D341Med (cell line): Measurements from ENCODE around the gene PEX11A.

ENCODE experiments used
- DNase-seq: peaks from one replicate; pipeline ENCODE4 v3.0.0; 2012; ENCODE audit warnings: low spot score

Gene PEX11A

GRCh38 chr15:89675606-89676005, 14.9 kb downstream of the PEX11A start:
- no peak for DNase-seq

DNA sequence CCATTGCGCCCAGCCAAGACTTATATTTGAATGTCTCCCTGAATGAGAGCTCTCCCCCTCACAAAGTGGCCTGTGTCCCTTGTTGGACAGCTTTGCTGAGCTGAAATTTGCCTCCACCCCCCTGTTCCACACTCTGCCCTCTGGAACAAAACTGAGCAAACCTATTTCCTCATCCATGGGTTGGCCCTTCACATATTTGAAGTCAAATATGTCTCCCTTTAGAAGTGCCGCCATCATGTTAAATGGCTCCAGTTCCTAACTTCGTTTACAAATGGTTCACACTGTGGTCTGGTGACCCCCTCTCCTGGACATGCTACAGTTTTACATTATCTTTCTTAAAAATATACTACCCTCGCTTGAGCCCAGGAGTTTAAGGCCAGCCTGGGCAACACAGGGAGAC, 16.0 kb downstream of the PEX11A start:
- no peak for DNase-seq

DNA sequence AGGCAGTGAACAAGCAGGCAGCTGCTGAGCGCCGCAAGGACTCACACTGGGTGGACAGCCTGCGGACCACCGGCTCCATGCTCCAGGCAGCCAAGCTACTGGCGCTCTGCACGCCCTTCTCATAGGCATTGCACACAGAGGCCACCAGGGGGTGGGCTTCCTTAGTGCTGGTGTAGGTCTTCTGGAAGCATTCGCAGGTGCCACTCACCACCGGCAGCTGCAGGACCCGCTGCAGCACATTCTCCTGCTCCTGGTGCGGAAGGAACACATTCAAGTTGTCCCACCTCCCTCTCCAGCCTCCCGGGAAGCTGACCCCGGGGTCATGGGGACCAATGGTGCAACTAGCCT, 17.4 kb downstream of the PEX11A start:
- peak; percentile 71 for DNase-seq

DNA sequence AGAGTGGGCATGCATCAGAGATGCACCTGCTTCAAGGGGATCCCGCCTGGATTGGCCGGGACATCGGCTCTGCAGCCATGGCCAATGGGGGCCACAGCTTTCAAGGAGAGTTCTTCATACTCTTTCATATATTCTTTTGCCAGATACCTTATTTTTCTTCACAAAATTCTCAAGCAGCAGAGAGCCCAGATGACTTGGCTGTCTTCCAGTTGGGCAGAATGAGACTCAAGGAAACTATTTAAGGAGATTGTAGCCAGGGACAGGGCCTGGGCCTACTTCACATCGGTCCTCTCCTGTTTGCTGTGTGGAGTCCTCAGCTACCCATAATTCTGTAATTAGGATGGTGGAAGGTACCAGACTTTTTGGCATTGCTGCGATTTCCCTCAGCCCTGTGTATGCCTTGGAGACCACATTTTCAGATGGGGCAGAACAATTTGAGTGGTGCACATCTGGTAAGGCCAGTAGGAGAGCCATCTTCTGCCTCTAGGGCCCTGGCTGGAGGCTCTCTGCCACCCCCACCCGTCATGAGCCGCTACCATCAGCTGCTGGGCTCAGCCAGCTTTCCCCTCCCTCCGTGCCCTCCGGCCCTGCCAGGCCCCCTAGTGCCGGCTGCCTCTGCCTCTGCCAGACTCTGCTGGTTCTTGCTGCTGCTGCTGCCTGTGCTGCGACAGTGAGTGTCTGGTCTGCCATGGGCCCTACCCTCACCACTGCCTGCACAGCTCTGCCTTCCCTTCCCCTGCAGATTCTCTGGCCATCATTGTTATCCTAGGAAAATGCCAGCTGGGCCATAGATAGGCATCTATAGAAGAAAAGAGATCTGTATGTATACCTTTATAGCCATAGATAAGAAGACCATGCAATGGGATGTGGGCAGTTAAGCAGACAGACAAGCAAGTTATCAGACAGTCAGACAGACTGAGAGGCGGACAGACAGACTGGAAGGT, 18.1 kb downstream of the PEX11A start:
- DNase-seq = no peak

GRCh38 chr15:89671687-89672086, 18.9 kb downstream of the PEX11A start:
- DNase-seq = no peak

- no peak for DNase-seq
Measured at GRCh38 chr15:89670971-89671560, 19.5 kb downstream of the PEX11A start.

DNA sequence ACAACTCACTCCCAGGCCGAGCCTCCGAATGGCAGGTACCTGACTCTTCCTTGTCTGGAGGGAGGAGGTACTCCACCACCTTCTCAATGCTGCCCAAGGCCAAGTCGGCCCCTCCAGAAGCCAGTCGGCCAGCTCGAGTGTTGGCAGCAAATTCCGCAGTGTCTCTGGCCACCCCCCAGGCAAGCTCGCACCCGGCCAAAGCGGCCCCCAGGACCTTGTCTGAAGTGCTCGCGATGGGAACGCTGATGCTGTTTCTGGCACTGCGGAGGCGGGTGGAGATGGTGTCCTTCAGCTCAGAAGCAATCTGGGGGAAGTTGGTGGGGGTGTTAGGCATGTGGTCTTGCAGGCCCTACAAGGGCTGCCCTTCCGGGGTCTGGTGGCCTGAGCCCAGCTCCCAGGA, 20.6 kb downstream of the PEX11A start:
- no peak for DNase-seq

- DNase-seq = no peak
Measured at GRCh38 chr15:89669309-89669865, 21.2 kb downstream of the PEX11A start.

DNA sequence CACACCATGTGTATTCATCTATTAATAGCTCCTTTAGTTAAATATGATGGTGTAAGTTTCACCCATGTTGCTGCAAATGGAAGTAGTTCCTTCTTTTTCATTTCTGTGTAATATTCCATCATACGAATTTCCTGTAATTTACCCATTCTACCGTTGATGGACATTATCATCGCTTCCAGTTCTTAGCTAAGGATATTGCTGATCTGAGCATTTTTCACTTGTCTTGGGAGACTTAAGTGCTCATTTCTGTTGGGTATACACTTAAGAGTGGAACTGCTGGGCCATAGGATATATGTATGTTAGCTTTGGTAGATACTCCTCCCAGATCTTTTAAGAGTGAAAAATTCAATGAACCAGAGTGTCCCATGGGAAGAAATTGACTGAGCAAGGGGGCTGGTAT, 22.4 kb downstream of the PEX11A start:
- no peak for DNase-seq

- no peak for DNase-seq
Measured at GRCh38 chr15:89667706-89667960, 22.9 kb downstream of the PEX11A start.

DNA sequence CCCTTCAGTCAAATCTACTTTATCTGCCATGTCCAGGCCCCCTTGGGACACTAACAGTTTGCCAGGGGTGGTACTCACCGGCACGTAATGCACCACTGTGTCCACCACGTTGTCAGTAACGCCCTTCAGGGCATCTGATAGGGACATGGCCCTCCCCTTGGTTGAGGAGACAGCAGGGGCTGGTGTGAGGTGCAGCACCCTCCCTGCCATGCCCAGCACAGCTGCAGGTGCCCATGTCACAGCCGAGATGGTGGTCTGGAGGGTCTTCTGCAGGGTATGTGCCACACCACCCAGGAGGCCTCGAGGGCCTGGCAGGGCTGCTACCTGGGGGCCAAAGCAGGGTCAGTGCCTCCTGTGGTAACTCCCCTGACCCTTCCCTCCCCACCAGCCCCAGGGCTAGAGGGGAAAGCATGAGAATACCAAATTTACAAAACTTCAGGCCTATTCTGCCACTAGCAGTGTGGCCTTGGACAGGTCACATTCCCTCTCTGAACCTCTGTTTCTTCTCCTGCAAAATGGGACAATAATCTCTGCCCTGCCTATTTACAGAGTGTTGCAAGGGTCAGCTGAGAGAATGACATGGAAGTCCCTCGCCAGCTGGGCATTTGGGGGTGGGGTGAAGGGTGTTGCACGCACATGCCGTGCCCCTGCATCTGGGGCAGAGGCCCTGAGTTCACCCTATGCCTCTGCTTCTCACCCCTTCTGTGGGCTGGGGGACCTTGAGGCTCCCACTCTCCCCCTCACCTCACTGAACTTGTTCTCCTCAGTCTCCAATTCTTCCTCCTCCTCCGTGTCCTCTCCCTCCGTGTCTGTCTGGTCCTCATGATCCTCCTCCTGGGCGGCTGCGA, 23.5 kb downstream of the PEX11A start:
- DNase-seq = no peak

DNA sequence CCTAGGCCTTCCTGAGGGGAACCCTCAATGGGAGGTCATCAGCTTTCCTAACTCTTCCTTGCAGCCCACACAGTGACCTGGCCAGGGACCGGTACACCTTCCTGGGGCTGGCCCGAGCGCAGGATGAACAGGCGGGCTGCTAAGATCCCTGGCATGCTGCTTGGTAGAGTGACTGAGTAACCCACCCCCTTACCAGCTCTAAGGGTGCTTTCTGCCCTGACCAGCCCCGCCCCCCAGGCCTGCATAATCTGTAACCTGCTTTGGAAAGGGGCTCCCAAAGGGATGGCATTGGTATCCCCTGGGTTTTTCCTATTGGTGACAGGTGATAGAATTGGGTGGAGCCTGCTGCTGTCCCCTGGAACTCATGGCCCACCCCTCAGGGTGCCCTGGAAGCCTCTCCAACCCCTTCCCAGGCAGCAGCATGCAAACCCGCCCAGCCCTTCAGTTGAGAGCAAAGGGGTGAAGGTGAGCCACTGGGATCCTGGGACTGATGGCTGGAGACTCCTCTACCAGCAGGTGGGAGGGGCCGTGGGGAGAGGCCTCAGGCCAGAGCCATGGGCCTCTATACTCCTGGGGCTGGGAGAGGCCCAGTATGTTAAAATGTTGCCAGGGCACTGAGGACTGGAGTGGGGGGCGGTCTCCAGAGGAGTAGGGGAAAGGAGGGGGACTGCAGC, 24.2 kb downstream of the PEX11A start:
- no peak for DNase-seq

GRCh38 chr15:89665449-89666181, 24.9 kb downstream of the PEX11A start:
- peak; percentile 45 for DNase-seq

GRCh38 chr15:89664441-89665350, 25.9 kb downstream of the PEX11A start:
- no peak for DNase-seq

DNA sequence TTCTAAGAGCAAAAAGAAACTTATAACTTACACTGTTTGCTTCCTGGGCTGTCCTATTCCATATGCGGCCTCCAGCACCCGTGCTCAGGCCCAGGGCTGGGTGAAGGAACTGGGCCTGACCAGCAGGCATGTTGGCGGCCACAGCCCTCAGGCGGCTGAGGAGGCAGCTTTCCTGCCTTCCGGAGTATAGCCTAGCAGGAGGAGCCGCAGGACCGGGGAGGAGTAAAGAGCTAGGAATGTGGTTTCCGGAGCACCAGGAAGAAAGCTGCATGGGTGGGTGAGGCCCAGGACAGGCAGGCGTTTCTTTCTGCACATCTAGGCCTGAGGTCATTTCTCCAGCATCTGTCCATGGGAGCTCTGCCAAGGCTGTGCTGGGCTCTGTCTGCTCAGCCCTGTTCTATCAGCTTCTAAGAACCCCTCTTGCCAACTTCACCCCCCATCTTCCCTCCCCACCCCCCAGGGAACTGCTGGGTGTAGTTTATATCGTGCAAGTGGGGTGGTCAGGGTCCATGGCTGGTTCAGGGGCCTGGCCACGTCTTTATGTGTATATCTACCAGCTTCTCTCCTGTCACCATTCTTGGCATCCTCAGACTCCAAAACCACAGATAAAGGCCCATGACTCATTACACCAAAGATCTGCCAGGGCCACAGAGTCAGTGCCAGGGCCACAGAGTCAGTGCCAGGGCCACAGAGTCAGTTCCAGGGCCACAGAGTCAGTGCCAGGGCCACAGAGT, 27.5 kb downstream of the PEX11A start:
- DNase-seq = no peak

- no peak for DNase-seq
Measured at GRCh38 chr15:89660556-89660955, 30.0 kb downstream of the PEX11A start.

DNA sequence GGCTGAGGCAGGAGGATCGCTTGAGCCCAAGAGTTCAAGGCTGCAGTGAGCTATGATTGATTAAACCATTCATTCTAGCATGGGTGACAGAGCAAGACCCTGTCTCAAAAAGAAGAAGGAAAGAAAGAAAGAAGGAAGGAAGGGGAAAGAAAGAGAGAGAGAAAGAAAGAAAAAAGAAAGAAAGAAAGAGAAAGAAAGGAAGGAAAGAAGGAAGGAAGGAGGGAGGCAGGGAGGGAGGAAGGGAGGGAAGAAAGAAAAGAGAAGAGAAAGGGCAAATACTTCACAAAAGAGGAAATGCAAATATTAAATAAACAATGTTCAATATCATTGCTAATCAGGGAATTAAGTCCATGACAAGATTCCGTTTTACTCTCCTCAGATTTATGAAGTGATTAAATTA, 31.3 kb downstream of the PEX11A start:
- no peak for DNase-seq

DNA sequence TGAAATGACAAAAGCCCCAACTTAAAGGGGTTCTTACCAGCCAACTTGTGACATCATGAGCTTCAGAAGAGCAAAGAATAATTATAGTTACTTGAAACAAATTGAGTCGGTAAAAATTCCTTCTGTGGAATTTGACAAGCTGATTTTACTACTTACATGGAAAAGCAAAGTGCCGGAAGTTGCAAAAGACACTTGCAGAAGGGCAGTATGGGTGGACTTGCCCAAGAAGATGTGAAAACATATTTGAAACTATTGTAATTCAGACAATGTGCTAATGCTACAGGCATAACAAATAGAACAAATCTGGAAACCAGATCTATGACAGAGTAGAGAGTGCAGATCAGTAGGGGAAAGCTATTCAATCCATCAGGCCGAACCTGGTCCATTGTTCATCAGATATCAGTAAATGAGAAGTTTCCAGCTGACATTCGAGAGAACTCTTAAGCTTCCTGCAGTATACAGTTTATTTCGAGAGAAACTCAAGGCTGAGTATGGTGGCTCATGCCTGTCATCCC, 32.8 kb downstream of the PEX11A start:
- no peak for DNase-seq

DNA sequence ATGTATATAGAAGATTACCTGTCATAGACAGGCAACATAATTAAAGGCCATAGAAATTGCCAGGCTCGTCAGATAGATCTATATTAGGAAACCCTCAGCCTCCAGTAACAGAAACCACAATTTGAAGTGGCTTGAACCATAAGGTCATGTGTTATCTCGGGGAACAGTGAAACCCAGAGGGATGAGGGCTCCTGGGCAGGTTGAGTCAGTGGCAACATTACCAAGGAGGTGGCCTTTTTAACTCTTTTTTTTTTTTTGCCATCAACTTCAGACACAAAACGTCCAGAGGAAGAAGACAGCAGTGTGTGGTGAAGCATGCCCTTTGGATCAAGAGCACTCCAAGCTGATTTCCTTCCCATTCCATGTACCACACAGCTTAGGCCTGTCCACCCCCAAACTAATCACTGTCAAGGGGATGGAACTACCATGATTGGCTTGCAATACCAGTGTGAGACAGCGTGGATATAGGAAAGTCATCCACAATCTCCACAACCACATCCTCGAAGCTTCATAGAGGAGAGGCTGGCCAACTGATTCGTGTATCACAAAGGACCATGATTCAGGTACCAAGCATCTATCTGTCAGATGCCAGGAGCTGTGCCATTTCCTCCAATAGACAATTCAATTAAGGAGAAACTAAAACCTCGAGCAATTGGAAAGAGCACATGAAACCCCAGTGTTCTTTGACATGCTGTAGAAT, 34.3 kb downstream of the PEX11A start:
- DNase-seq = no peak
